ENCODE measurements around the gene SYT2.
"Not testable (repeated sequence)": the region's sequence is repeated elsewhere in the genome, so short reads cannot be mapped to it uniquely, and the experiment has no call there.

Gene SYT2

DNA sequence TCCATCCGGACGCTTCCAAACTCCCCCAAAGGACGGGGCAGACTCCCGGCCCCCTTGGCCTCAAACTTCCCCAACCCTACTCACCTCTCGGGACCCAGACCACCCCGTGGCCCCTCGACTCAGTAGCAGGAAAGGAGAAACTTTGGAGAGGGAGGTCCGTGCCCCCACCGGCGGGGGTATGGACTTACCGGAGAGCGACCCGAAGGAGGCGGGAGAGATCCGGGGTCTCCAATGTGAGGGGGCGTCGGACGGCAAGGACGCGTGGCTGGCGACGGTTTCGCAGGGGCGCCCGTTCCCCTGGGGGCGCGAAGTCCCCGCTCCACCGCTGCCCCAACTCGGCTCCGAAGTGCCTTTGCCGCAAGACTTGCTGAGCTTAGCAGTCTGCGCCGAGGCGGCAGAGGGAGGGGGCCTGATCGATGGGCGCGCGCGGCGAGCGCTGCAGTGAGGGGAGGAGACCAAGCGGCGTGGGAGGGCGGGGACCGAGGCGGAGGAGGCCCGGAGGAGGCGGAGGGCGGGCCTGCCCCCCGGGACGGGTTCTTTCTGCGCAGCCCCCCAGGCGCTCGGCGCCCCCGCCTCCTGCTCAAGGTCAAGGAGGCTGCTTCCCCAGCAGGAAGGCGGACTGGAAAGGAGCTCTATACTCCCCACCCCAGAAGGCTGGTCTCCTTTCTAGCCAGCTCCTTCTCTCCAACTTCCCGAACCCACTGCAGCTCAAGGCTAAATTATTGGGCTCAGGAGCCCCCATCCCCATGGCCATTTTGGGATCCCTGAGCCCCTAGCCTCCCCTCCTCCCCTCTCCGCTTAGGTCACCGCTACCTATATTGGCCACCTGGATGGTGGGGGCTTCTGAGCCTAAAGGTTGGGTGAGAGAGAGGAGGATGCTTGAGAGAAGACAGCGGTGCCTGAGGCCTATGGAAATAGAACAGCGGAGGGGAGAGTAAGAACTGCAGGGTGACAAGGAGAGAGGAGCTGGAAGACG is at the start of gene SYT2:
Gene SYT2 (minus strand): TSS at position 385 of the 976 bp plus-strand sequence. CDS start 104,682 bp downstream, outside the sequence.
- no peak for DNase-seq

DNA sequence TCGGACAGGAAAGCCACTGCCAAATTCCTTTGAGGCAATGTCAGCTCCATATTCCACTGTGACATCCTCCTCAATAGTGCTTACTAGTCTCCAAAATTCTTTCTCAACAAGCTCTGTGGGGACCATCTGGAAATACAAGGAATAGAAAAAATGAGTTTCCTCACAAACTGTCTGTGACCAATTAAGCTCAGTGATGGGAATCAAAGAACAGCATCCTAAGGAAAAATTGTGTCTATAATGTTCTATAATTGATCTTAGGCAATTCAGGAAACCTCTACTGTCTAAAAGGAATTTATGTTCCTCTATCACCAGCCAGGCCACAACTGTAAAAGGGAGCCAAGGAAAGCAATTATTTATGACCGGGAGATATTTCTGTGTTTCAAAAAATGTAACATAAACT is 46.1 kb upstream of the SYT2 start:
- DNase-seq: no peak

GRCh38 chr1:202754293-202754692 is 44.0 kb upstream of the SYT2 start:
- DNase-seq: no peak

DNA sequence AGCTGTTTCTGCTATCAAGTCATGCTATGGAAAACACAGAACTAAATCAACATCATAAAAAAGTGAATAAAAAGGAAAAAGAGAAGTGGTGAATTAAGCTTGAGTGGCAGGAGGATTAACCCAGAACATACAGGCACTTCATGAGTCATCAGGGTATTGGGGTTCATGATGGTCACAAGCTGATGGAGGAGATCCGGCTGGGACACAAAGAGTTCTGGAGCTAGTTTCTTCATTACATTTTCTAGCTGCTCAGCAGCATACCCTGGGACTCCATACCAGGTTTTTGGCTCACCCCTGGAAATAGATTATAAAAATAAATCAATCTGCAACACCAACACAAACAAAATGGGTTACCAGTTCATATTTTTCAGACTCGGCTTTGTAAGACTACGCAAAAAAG is 42.5 kb upstream of the SYT2 start:
- DNase-seq: no peak

DNA sequence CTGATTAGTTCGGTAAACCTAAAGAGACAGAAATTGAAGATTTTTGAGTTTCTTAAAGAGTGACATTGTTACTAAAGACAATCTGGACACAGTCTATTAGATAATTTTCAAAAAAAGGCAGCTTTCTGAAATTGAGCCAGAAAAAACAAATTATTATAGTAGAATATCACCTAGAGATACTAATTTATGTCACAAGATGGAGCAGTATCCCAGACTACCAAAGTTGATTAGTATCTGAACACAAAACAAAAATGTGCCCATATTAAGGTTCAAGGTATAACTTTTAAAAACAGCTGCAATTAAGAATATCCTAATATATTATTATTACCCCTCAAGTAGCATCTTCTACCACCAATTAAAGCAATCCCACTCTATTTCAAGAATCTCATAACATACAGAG is 40.5 kb upstream of the SYT2 start:
- DNase-seq: no peak

DNA sequence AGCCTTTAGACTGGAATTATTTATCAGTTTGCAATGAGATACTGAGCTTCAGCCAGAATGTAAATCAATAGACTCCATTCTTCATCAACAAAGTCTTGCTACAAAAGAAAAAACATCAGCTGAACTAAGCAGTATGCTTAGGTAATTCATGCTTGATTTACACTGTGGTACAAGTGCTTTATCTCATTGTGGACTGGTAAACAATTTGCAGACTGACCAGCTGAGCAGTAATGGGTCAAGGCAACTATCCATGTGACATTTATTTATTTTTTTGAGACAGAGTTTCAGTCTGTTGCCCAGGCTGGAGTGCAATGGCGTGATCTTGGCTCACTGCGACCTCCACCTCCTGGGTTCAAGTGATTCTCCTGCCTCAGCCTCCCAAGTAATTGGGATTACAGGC is 39.8 kb upstream of the SYT2 start:
- DNase-seq: no peak

DNA sequence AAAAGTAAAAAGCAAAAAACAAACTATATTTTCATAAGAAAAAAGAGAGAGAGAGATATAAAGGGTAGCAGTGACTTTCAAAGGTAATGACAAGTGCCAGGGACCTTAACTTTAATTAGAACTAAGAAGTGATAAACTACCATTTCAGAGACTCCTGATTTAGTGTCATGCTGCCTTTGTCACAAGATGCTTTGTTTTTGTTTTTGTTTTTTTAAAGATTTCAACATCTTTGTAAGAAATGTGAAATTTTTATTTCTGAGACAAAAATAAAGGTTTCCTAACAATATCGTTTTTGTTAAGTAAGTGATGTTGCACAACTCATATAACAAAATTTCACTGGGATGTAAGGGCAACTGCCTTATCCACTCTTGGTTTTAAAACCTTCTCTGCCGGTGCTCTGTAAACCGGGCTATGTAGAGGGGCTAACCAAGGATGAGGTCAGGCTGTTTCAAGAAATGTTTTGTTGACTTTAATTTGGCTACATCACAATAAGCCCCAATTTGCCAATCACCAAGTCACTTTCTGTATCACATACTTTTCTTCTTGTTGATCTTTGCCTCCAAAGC is 35.2 kb upstream of the SYT2 start:
- no peak for DNase-seq

DNA sequence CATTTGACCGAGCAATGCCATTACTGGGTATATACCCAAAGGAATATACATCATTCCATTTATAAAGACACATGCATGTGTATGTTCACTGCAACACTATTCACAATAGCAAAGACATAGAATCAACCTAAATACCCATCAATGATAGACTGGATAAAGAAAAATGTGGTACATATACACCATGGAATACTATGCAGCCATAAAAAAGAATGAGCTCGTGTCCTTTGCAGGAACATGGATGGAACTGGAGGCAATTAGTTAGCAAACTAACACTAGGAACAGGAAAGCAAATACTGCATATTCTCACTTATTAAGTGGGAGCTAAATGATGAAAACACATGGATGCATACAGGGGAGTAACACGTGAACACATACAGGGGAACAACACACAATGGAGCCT is 34.5 kb upstream of the SYT2 start:
- DNase-seq: not testable (repeated sequence)

DNA sequence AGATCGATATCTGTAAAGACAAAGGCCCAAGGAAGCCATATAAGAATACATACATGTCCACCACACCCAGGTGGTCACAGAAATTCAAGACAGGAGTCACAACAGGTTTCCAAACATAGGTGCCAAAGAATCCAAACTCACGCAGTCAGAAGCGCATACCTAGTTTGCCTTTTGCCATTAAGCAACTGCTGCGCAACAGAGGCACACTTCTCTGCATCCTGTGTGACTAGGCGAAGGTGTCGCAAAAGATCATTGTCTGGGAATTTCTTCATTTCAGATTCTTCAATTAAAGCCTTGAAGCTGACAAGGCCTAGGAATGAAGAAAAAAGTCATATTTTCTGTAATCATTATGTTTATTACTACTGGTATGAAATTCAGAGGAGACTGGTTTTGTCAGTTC is 32.2 kb upstream of the SYT2 start:
- no peak for DNase-seq

- DNase-seq: no peak
Measured at GRCh38 chr1:202733251-202733650, 23.0 kb upstream of the SYT2 start.

- DNase-seq: no peak
Measured at GRCh38 chr1:202728951-202729350, 18.7 kb upstream of the SYT2 start.

- DNase-seq: no peak
Measured at GRCh38 chr1:202725526-202725925, 15.3 kb upstream of the SYT2 start.

- DNase-seq: no peak
Measured at GRCh38 chr1:202723708-202724107, 13.5 kb upstream of the SYT2 start.

- not testable (repeated sequence) for DNase-seq
Measured at GRCh38 chr1:202723046-202723445, 12.8 kb upstream of the SYT2 start.

- no peak for DNase-seq
Measured at GRCh38 chr1:202716654-202717053, 6.4 kb upstream of the SYT2 start.

GRCh38 chr1:202714202-202714601 is 3.9 kb upstream of the SYT2 start:
- DNase-seq: not testable (repeated sequence)

DNA sequence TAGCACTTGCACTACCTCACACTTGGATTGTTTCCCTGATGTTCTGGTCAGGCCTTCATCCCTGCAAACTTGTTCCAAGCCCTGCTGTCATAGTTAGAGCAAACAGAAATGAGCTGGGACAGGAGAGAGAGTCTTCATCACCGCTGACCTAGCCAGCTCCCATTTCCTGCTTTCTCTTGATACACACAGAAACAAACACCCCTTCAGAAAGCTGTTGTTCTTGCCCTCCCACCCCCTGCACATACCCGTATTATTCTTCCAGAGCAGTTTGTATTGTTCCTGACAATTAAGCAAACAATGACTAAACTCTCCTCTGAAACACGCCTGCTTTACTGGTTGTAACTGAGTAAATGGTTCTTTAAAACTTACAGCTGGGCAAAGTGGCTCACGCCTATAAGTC is 2.9 kb upstream of the SYT2 start:
- DNase-seq: no peak

- DNase-seq: no peak
Measured at GRCh38 chr1:202711949-202712635, 1.8 kb upstream of the SYT2 start.

DNA sequence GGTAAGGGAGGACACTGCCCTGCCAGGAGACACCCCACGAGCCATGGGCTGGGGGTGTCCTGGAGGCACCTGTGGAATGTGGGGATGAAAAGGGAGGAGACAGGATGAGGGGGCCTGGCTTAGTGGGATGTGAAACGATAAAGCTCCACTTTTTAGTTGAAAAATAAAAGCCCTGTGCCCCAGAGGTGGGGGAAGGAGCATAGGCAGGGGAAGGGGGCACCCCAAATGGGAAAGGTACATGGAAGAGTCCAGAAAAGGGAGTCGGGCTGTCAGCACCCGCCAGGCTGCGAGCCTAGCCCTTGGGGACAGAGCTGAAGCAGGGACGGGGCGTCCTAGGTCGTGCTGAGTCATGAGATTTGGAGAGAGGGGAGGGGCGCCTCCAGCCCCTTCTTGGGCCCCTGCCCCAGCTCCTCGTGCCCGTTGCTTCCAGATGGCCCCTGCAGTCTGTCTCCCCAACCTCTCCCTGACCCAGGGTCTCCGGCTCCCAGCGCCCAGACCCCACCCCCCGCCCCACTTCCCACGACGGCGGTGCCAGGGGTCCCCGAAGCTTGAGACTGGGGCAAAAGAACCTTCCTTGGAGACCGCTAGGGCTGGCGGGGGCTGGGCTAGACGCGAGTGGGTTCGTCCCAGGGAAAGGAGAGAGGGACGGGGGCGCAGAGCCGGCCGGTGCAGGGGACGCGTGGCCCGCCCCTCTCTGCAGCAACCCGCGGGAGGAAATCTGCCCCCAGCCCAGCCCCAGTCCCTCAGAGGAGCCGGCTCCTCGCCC is 795 bp downstream of the SYT2 start:
- no peak for DNase-seq

GRCh38 chr1:202708456-202709275 is 1.6 kb downstream of the SYT2 start:
- DNase-seq: no peak

- no peak for DNase-seq
Measured at GRCh38 chr1:202706851-202707250, 3.4 kb downstream of the SYT2 start.

GRCh38 chr1:202704601-202705000 is 5.7 kb downstream of the SYT2 start:
- no peak for DNase-seq

Data from KG1 (cell line).